Measurements from ENCODE around the gene SRPK2.
"Not testable (repeated sequence)": the region's sequence is repeated elsewhere in the genome, so short reads cannot be mapped to it uniquely, and the experiment has no call there.

SRPK2 gene

DNA sequence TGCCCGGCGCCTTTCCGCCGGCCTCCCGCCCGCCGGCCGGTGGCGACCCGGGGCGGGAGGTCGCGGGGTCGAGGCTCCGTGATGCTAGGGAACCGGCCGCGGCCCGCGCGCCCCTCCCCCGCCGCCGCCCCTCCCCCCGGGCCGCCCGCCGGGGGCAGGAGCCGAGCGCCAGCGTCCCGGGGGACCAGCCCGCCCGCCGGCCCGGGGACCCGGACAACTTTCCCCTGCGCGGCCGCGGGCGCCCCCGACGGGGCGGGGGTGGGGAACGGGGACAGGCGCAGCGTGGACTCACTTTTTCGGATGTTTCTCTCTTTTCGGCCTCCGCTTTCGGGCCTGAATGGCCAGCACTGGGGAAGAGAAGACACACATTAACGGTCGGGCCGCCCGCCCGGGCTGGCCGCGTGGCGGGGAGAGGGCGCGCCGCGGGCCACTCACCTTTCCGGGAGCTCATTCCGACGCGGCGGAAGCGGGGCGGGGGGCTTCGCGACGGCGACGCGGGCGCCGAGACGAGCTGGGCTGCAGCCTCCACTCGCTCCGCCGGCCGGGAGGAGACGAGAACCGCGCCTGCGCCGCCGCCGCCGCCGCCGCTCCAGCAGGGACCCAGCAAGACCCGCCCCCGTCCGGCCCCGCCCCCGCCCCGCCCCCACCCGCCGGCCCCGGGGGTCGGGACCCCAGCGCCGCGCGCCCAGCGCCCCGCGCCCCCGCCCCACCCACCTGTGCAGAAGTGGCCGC is at the start of gene SRPK2:
Gene SRPK2 (minus strand): TSS at position 566 of the 732 bp plus-strand sequence.
- DNase-seq (ENCODE audit: low read depth in 3 of 3), result peak; percentile 28 to 81 (median 60)

DNA sequence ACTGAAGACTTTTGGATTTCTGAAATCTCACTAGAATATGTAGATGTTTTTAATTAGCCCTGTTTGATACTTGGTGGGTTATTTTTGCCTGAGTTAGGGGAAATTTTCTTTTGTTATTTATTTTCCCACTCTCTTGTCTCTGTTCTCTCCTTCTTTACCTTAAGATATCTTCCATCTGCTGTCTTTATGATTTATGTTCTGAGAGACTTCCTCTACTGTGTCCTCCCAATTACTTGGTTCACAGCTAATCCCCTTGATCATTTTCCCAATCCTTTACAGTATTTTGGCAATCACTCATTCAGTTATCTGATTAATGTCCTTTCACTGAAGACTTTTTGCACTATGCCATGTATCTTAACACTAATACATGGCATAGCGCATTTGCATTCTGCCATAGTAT is 49.5 kb upstream of the SRPK2 start:
- no peak for DNase-seq (ENCODE audit: low read depth in 3 of 3)

DNA sequence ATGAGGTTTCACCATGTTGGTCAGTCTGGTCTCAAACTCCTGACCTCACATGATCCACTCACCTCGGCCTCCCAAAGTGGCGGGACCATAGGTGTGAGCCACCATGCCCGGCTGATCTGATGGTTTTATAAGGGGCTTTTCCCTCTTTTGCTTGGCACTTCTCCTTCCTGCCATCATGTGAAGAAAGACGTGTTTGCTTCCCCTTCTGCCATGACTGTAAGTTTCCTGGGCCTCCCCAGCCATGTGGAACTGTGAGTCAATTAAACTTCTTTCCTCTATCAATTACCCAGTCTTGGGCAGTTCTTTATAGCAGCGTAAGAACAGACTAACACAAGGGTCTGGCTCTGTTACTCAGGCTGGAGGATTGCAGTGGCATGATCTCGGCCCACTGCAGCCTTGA is 48.6 kb upstream of the SRPK2 start:
- DNase-seq (ENCODE audit: low read depth in 3 of 3), result not testable (repeated sequence)

DNA sequence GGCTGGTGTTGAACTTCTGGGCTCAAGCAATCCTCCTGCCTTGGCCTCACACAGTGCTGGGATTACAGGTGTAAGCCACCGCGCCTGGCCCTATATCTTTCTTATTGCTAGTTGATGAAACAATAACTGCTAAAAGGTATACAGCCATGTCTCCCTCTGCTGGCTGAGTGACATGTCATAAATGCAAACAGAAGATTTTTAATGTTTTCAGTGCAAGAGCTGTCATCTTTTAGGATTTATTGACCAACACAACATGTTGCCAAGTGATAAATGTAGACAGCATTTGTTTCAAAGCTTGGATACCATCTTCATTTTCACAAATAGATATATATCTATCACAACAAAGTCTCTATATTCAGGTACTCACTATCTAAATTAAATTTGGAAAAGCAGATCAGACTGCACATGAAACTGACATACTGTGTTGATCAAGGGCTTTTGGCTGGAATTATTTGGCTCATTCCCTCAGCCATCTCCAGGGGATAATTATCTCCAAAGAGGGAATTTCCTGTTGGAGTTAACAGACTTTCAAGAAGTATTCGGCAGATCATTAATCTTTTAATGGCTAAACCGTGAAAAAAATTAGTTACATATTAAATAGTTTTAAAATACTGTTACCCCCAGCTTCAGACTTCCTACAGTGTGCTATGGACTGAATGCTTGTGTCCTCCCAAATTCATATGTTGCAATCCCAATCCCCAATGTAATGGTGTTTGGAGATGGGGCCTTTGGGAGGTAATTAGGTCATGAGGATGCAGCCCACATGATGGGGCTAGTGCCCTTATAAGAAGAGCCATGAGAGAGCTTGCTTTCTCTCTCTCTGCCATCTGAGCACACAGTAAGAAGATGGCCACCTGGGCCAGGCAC is 41.3 kb upstream of the SRPK2 start:
- peak in 2 of 3 experiments; percentile 18 to 26 for DNase-seq (ENCODE audit: low read depth in 3 of 3)

DNA sequence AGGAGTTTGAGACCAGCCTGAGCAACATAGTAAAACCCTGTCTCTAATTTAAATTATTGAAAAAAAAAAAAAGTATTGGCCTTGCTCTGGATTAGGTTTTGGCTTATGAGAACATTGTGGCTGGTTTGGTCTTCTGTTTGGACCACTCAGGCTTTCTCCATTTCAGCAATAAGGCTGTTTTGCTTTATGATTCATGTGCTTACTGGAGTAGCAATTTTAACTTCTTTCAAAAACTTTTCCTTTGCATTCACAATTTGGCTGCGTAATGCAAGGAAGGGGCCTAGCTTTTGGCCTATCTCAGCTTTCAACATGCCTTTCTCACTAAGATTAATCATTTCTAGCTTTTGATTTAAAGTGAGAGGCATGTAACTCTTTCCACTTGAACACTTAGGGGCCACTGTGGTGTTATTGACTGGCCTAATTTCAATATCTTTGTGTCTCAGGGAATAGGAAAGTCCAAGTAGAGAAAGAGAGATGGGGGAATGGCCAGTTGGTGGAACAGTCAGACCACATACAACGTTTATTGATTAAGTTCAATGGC is 38.0 kb upstream of the SRPK2 start:
- no peak for DNase-seq (ENCODE audit: low read depth in 3 of 3)

DNA sequence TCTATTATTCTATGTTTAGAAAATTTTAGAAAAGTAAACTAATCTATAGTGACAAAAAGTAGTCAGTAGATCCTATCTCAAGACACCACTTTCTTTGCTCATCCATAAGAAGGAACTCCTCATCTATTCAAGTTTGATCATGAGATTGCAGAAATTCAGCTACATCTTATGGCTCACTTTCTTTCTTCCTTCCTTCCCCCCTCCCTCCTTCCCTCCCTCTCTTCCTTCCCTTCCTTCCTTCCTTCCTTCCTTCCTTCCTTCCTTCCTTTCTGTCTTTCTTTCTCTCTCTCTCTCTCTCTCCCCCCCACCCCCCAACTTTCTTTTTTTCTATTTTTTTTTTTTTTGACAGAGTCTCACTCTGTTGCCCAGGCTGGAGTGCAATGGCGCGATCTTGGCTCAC is 35.3 kb upstream of the SRPK2 start:
- DNase-seq (ENCODE audit: low read depth in 3 of 3), result no peak

DNA sequence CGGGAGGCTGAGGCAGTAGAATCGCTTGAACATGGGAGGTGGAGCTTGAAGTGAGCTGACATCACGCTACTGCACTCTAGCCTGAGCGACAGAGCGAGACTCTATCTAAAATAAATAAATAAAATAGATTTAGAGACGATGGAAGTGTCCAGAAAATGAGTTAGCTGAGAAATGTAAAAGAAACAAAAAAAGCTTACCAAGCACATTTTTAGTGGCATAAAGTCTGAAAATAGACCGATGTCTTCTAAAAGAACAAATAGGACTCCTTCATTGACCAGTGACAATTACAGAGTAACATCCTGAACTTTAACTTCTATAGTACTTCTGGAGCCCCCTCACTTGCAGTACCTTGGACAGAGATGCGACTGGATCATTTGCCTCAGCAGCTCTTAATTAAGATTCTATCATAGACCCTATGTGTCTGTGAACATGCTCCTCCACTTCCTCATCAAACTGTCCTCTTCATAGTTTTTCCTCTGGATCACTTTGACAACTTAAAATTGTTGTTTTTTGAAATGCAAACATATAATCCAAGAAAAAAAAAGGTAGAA is 25.2 kb upstream of the SRPK2 start:
- DNase-seq (ENCODE audit: low read depth in 3 of 3), result no peak

DNA sequence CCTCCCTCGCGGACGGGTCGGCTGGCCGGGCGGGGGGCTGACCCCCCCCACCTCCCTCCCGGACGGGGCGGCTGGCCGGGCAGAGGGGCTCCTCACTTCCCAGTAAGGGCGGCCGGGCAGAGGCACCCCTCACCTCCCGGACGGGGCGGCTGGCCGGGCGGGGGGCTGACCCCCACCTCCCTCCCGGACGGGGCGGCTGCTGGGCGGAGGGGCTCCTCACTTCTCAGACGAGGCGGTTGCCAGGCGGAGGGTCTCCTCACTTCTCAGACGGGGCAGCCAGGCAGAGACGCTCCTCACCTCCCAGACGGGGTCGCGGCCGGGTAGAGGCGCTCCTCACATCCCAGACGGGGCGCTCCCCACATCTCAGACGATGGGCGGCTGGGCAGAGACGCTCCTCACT is 22.1 kb upstream of the SRPK2 start:
- not testable (repeated sequence) for DNase-seq (ENCODE audit: low read depth in 3 of 3)

DNA sequence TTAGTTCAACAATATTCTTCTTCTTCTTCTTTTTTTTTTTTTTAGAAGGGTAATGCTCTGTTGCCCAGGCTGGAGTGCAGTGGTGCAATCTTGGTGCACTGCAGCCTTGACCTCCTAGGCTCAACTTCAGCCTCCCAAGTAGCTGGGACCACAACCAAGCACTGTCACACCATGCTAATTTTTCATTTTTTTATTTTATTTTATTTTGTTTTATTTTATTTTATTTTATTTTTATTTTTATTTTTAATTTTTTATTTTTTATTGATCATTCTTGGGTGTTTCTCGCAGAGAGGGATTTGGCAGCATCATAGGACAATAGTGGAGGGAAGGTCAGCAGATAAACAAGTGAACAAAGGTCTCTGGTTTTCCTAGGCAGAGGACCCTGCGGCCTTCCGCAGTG is 21.1 kb upstream of the SRPK2 start:
- DNase-seq (ENCODE audit: low read depth in 3 of 3), result not testable (repeated sequence)

DNA sequence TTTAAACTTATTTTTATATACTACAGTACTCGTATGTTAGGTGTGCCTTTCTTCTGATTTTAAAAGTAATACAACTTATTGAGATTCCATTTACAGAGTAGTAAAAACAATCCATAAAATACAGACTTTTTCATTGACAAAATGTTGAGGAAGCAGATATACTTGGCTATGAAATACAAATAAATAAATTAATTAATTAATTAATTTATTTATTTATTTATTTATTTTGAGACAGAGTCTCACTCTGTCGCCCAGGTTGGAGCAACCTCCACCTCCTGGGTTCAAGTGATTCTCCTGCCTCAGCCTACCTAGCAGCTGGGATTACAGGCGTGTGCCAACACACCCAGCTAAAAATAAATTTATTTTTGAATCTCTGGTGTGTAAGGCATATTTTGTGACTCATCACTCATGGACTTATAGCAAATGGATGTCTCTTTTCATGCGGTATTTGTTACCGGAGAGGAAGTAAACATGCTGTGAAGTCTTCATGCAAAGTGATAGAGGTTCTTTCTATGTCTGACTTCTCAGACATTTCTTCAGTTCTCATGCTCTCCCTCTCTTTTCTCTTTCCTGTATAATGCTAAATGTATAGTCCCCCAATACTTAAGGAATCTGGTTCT is 20.2 kb upstream of the SRPK2 start:
- no peak for DNase-seq (ENCODE audit: low read depth in 3 of 3)

DNA sequence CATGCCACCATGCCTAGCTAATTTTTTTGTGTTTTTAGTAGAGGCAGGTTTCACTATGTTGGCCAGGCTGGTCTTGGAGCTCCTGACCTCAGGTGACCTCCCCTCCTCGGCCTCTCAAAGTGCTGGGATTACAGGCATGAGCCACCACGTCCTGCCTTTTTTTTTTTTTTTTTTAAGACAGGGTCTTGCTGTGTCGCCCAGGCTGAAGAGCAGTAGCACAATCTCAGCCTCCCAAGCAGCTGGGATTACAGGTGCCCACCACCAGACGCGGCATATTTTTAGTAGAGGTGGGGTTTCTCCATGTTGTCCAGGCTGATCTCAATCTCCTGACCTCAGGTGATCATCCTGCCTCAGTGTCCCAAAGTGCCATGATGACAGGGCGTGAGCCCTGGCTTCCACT is 14.4 kb upstream of the SRPK2 start:
- DNase-seq (ENCODE audit: low read depth in 3 of 3), result no peak

DNA sequence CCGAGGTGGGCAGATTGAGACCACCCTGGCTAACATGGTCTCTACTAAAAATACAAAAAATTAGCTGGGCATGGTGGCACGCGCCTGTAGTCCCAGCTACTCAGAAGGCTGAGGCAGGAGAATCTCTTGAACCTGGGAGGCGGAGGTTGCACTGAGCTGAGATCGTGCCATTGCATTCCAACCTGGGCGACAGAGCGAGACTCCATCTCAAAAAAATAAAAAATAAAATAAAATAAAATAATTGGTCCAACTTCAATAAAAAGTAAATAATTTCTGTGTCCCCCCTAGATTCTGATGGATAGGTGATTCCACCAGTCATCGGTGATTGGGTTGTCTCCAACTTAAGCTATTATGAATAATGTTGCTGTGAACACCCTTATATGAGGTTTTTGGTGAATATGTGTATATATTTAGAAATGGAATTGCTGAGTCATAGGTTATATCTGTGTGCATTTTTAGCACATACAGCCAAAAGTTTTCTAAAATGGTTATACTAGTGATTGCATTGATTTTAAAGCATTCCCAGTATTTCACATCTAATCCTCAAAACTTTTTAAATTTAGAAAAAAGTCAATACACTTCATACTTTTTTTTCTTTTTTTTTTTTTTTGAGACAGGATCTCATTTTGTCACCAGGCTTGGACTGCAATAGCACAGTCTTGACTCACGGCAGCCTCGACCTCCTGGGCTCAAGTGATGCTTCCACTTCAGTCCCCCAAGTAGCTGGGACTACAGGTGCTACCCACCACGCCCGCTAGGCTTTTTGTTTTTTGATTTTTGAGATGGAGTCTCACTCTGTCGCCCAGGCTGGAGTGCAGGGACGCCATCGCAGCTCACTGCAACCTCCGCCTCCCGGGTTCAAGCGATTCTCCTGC is 13.7 kb upstream of the SRPK2 start:
- DNase-seq (ENCODE audit: low read depth in 3 of 3), result no peak

DNA sequence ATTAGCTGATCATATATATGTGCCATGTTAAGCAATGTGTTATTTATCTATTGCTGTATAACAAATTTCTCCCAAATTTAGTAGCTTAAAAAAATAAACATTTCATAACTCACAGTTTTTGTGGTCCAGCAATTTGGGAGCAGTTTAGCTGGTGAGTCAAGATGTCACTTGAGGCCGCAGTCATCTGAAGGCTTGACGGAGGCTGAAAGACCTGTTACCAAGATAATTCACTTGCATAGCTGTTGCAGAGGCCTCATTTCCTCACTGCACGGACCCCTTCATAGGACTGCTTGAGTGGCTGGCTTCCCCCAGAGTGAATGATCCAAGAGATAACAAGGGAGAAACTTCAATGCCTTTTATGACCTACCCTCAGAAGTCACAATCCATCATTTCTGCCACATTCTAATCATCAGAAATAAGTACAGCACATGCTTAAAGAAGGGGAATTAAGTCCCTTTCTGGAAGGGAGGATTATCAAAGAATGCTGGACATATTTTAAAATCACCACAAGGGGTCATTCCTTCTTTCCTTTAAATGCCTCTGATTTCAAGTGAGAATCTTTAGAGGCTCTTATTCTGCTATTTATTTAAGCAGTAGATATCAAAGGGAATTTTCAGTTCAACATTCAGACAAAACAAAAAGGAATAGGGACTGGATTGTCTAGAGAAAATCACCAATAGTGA is 10.5 kb upstream of the SRPK2 start:
- no peak for DNase-seq (ENCODE audit: low read depth in 3 of 3)

DNA sequence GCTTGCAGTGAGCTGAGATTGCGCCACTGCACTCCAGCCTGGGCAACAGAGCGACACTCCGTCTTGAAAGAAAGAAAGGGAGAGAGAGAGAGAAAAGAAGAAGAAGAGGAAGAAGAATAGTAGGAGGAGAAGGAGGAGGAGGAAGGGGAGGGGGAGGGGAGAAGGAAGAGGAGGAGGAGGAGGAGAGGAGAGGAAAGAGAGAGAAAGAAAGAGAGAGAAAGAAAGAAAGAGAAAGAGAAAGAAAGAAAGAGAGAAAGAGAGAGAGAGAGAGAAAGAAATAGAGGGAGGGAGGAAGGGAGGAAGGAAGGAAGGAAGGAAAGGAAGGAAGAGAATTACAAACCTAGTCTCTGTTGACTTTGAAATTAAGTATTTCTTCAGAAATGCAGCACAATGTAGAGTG is 7.8 kb upstream of the SRPK2 start:
- DNase-seq (ENCODE audit: low read depth in 3 of 3), result no peak

DNA sequence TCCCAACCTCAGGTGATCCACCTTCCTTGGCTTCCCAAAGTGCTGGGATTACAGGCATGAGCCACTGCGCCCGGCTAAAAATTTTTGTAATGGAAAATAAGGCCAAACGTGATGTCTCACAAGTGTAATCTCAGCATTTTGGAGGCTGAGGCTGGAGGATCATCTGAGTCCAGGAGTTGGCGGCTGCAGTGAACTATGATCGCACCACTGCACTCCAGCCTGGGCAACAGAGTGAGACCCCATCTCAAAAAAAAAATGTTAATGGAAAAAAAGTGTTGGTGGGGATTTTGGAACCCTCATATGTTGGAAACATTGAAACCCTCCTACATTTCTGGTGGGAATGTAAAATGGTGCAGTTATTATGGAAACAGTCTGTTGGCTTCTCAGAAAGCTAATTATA is 2.7 kb upstream of the SRPK2 start:
- no peak for DNase-seq (ENCODE audit: low read depth in 3 of 3)

DNA sequence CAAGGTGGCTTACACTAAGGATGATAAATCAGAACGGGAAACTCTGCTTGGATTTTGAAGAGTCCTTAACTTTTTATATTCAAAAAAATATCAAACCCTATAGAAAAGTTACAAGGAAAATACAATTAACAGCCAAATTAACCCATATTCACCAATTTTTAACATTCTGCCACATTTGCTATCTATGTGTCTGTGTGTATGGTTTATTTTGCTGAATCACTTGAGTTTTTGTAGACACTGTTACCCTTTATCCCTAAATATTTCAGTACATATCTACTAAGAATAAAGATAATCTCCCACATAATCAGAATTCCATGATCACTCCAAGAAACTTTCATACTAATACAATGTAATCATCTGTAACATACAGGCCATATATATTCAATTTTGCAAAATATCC is 1.2 kb upstream of the SRPK2 start:
- DNase-seq (ENCODE audit: low read depth in 3 of 3), result no peak

DNA sequence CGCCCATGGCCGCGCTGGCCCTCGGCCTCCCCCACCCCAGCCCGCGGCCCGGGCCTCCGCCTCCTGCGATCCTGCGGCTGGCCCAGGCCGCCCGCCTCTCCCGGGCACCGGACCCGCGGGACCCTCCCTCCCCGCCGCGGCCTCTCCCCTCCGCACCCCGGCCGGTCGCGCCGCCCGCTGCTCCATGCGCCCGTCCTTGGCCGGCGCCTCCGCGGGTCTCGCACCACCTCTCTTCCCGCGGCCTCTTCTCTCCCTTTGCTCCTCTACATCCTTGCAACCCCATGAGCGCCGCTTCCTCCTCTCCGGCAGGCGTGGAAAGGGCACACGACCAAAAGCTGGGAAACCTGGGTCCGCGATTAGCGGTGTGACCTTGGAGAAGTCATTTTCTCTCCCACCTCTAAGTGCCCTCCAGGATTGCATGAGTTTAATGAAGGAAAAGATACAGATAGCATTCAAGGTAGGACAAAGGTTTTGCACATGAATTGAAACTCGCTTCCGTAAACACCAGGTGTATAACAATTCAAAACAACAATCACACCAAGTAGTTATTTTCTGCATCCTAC is 448 bp upstream of the SRPK2 start:
- DNase-seq (ENCODE audit: low read depth in 3 of 3), result peak in 1 of 3 experiments; percentile 21

DNA sequence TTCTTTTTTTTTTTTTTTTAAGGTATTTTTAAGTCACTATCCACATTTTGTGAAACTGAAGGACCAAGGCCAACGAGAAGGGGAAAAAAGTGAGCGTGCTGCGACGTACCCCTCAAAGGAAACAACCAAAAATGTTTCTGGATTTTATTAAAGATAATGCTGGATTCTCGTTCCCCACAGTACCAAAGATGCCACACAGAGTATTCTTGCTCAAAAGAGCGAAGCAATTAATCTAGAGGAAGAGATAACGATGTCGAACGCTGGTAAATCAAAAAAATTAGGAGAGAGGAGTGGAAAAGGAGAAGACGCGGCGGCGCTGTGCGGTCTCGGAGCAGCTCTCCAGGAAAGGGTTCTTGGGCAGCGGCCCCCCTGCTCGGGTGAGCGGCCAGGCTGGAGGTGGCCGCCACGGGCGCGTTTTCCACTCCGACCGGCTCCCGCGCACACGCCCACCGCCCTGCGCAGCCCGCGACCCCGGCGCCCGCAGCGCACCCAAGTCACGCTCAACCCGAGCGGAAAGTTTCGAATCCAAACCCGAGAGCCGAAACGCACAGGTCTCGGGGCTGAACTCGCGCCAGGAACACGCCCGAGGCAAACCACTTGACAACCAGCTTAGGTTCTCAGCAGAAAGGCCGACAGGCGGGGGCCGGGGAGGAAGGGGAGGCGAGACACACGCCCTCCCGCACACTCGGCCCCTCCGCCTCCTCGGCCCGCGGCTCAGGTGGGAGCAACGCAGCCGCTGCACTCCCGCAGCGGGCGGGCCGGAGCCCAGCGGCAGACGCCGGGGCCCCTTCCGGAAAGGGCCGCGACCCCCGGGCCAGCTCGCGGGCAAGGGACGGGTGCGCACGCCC is 989 bp downstream of the SRPK2 start:
- DNase-seq (ENCODE audit: low read depth in 3 of 3), result peak in 1 of 3 experiments; percentile 44

DNA sequence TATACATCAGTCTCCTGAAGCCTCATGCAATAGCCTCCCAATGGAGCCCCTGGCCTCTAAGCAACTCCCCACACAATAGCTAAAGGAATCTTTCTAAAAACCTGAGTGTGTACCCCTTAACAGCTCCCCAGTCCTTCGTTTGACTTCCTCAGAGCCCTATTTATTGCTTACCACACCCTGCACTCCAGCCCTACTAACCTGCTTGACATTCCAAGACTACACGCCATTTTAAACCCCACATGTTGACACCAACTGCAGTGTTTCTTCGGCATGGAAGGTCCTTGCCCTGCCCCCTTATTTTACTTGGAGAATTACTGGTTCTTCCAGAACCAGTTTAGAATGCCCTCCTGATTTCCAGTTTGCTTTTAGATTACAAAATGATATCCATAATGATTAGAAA is 10.8 kb downstream of the SRPK2 start:
- no peak for DNase-seq (ENCODE audit: low read depth in 3 of 3)
